Panc1 (cell line): ENCODE results near the gene RAMAC. TPM values are rescaled to one million over a fixed set of nuclear protein-coding genes. Genes with fewer than 3 reads are reported as not detected.

Experiments used
- ATAC-seq: fragments of 200-7000 bp; cut with Tn5 transposase; 2 replicates; pipeline ENCODE4 v1.9.1; 2020; ENCODE audit warnings: mild to moderate bottlenecking, moderate library complexity
- BruUV-seq: library from RNA; stranded (reverse); fragments of 400-500 nt; replicated peaks from 2 replicates; lab custom pipeline; 2021; lab: Mats Ljungman, UMichigan
- CTCF ChIA-PET: fragments of 300-600 bp; sonication (Branson Sonifier 250); formaldehyde crosslinking; loops from one replicate; lab custom pipeline; 2022; ENCODE audit warnings: antibody characterized with exemption; lab: Charles Lee
- POLR2A ChIA-PET: fragments of 300-600 bp; sonication (Branson Sonifier 250); formaldehyde crosslinking; loops from one replicate; lab custom pipeline; 2022; ENCODE audit warnings: antibody characterized with exemption; lab: Charles Lee
- DNase-seq: peaks from one replicate; pipeline ENCODE4 v3.0.0-alpha.2; 2010; ENCODE audit warnings: low read depth, low spot score
- H3K27ac ChIP-seq: 2 replicates; pipeline ENCODE4 v1.5.1; 2011; ENCODE audit warnings: mild to moderate bottlenecking, low read length, inconsistent platforms
- H3K27me3 ChIP-seq: fragments of 200-500 bp; sonication (Bioruptor generic); 2 replicates; pipeline ENCODE4 v1.6.0; 2014; ENCODE audit warnings: low read length, inconsistent platforms; ENCODE audit not compliant: control insufficient read depth, insufficient read depth
- H3K36me3 ChIP-seq: fragments of 200-500 bp; sonication (Bioruptor generic); 2 replicates; pipeline ENCODE4 v1.5.1; 2014; ENCODE audit warnings: inconsistent platforms, mild to moderate bottlenecking, low read length, moderate library complexity; ENCODE audit not compliant: control insufficient read depth, insufficient read depth
- H3K4me1 ChIP-seq: 2 replicates; pipeline ENCODE4 v1.5.1; 2011; ENCODE audit warnings: inconsistent platforms, mild to moderate bottlenecking, low read length, moderate library complexity; ENCODE audit not compliant: control insufficient read depth, insufficient read depth
- H3K4me3 ChIP-seq, 2 experiments: 2 replicates each; pipeline ENCODE4 v1.5.1; 2011 to 2012; ENCODE audit warnings: low read depth in 2 of 2, low read length in 2 of 2, mild to moderate bottlenecking in 2 of 2, inconsistent platforms in 1 of 2, moderate library complexity in 1 of 2
- H3K9me3 ChIP-seq: fragments of 200-500 bp; sonication (Bioruptor generic); 2 replicates; pipeline ENCODE4 v1.5.1; 2014; ENCODE audit warnings: low read depth, mild to moderate bottlenecking, inconsistent platforms, low read length, moderate library complexity; ENCODE audit not compliant: control insufficient read depth, insufficient read depth
- POLR2AphosphoS5 ChIP-seq: IDR thresholded peaks from 2 replicates; pipeline ENCODE4 v1.6.1; 2012; ENCODE audit warnings: mild to moderate bottlenecking, low read depth, low read length, moderate library complexity
- SIN3A ChIP-seq: IDR thresholded peaks from 2 replicates; pipeline ENCODE4 v1.6.1; 2012; ENCODE audit warnings: low read depth, mild to moderate bottlenecking, low read length, moderate library complexity, borderline replicate concordance; ENCODE audit not compliant: insufficient read depth
- TCF7L2 ChIP-seq: IDR thresholded peaks from 2 replicates; pipeline ENCODE4 v1.6.1; 2011; ENCODE audit warnings: mild to moderate bottlenecking, low read depth, low read length, inconsistent platforms
- in situ Hi-C: cut with HindIII; loops from 2 replicates; pipeline ENCODE4 v1.10.0; 2016; ENCODE audit warnings: low sequenced_read_pairs, low pct_unique_long_range_greater_than_20kb
- intact Hi-C: fragments of 100-400 bp; cut with micrococcal nuclease; formaldehyde crosslinking; loops from one replicate; pipeline ENCODE4 v1.10.0; 2022; ENCODE audit not compliant: unreplicated experiment
- total RNA-seq: library from RNA; stranded (reverse); gene quantifications from one replicate; pipeline ENCODE4 v1.2.1, GENCODE V29; 2021; ENCODE audit not compliant: unreplicated experiment
- TF ChIP-seq, protein P1 (sequence below): fragments of 450-650 bp; IDR thresholded peaks from 2 replicates; pipeline ENCODE4 v1.5.1; 2017; ENCODE audit warnings: mild to moderate bottlenecking
- TF ChIP-seq, protein P2 (sequence below), 2 experiments: IDR thresholded peaks; 2 replicates each; pipeline ENCODE4 v1.6.1; 2011 to 2012; ENCODE audit warnings: low read depth in 2 of 2, control low read depth in 1 of 2, low read length in 1 of 2, mild to moderate bottlenecking in 1 of 2, moderate library complexity in 1 of 2; ENCODE audit not compliant: insufficient read depth in 1 of 2

Gene RAMAC
- total RNA-seq, 1 experiment from 2014 or later, result 32.0 TPM

- TF ChIP-seq, protein P1, sequence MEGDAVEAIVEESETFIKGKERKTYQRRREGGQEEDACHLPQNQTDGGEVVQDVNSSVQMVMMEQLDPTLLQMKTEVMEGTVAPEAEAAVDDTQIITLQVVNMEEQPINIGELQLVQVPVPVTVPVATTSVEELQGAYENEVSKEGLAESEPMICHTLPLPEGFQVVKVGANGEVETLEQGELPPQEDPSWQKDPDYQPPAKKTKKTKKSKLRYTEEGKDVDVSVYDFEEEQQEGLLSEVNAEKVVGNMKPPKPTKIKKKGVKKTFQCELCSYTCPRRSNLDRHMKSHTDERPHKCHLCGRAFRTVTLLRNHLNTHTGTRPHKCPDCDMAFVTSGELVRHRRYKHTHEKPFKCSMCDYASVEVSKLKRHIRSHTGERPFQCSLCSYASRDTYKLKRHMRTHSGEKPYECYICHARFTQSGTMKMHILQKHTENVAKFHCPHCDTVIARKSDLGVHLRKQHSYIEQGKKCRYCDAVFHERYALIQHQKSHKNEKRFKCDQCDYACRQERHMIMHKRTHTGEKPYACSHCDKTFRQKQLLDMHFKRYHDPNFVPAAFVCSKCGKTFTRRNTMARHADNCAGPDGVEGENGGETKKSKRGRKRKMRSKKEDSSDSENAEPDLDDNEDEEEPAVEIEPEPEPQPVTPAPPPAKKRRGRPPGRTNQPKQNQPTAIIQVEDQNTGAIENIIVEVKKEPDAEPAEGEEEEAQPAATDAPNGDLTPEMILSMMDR, result no peak
- TF ChIP-seq TCF7L2 (no peak), POLR2AphosphoS5 (no peak), SIN3A (no peak)
- TF ChIP-seq, protein P2, sequence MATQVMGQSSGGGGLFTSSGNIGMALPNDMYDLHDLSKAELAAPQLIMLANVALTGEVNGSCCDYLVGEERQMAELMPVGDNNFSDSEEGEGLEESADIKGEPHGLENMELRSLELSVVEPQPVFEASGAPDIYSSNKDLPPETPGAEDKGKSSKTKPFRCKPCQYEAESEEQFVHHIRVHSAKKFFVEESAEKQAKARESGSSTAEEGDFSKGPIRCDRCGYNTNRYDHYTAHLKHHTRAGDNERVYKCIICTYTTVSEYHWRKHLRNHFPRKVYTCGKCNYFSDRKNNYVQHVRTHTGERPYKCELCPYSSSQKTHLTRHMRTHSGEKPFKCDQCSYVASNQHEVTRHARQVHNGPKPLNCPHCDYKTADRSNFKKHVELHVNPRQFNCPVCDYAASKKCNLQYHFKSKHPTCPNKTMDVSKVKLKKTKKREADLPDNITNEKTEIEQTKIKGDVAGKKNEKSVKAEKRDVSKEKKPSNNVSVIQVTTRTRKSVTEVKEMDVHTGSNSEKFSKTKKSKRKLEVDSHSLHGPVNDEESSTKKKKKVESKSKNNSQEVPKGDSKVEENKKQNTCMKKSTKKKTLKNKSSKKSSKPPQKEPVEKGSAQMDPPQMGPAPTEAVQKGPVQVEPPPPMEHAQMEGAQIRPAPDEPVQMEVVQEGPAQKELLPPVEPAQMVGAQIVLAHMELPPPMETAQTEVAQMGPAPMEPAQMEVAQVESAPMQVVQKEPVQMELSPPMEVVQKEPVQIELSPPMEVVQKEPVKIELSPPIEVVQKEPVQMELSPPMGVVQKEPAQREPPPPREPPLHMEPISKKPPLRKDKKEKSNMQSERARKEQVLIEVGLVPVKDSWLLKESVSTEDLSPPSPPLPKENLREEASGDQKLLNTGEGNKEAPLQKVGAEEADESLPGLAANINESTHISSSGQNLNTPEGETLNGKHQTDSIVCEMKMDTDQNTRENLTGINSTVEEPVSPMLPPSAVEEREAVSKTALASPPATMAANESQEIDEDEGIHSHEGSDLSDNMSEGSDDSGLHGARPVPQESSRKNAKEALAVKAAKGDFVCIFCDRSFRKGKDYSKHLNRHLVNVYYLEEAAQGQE (IDR thresholded peaks at IDR 0.05; ENCODE audit: insufficient read depth in 1 of 2, low read depth in 2 of 2, low read length in 1 of 2), result no peak
- intact Hi-C loops, result no loop called here
- in situ Hi-C loops, result no loop called here
- no peaks in the 10 kb centered on the region for H3K27me3 ChIP-seq
- peaks cover 2% of the 10 kb centered on the region; the same call in 1 of the 2 replicates for H3K36me3 ChIP-seq
- ChIA-PET CTCF (interaction anchor here (0.7 to 1.6 kb wide), 4 partner anchors 10 to 445 kb away, joined by 3 to 4 read pairs (median 3); no protein-coding TSS in a partner anchor), POLR2A (interaction anchor here (0.6 kb wide), 1 partner anchor 414 kb away, joined by 3 read pairs; no protein-coding TSS in a partner anchor)
- H3K27ac ChIP-seq, result no peak overlapping the region
- H3K4me3 ChIP-seq, result no peak overlapping the region
- no peaks in the 10 kb centered on the region for H3K4me1 ChIP-seq
- DNase-seq (no peak), ATAC-seq (peak; percentile 38; the same call in 1 of the 2 replicates)
- BruUV-seq, result no TSS peak
- no peaks in the 10 kb centered on the region for H3K9me3 ChIP-seq
Measured at GRCh38 chr15:82999426-82999825, 13.4 kb downstream of the RAMAC start.

DNA sequence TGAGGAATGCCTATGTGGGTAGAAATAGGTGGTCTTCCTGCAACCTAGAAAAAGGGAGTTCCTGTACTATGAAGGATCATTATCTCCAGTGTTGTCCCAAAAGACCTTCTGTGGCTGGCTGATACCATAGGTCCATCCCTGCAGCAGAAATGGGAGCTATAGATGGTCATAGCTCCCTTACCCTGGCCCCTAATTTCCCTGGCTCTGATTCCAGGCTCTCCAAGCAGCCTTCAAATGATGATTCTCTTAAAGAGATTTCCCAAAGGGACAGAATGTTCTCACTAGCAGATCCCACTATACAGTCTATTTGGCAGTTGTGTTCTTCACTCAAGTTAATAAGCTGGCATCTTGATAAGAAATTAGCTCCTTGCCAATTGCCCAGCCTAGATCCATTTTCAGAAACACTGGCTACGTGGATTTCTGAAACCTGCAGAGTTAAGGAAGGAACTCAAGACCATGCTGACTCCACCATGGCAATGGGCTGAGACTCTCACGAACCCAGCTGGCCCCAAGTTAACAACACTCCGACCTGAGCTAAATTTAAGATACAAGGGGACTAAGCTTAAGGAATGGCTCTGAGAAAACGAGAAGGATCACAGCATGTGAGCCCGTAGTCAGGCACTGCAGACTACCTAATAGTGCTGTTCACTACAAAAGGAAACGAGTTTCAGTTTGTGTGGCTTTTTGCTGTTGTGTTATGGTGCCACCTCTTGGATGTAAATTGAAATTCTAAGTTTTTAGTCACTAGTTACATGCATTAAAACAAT lies 14.1 kb downstream of the RAMAC start:
- CTCF ChIA-PET, result interaction anchor here (0.8 to 1.6 kb wide), 3 partner anchors 150 to 446 kb away, joined by 3 to 4 read pairs (median 3); no protein-coding TSS in a partner anchor
- POLR2A ChIA-PET, result no interaction called here
- H3K4me3 ChIP-seq, result peak overlapping the region; percentile 25 to 52

More for the DNA sequence above, 14.1 kb downstream of the RAMAC start:
- no peaks in the 10 kb centered on the region for H3K4me1 ChIP-seq
- intact Hi-C loops (loop anchor here (2.0 kb wide), 2 partner anchors 149 to 459 kb away; partner anchors contain the start of gene RPS17), in situ Hi-C loops (no loop called here)
- peaks cover 3% of the 10 kb centered on the region; the same call in 1 of the 2 replicates for H3K36me3 ChIP-seq
- H3K27ac ChIP-seq, result peak overlapping the region; percentile 58
- no peaks in the 10 kb centered on the region for H3K9me3 ChIP-seq
- peak; percentile 82 for ATAC-seq
- TF ChIP-seq, protein P1, result peak; percentile 80
- TF ChIP-seq SIN3A, result no peak
- H3K27me3 ChIP-seq, result no peaks in the 10 kb centered on the region
- BruUV-seq, result no TSS peak
- DNase-seq, result peak; percentile 51
